Adrenal gland (tissue), 12 donors: ENCODE data around the gene SLC29A1. TPM values are rescaled to one million over a fixed set of nuclear protein-coding genes. Genes with fewer than 3 reads are reported as not detected.

Experiments
- DNase-seq, 7 donors: peaks; one replicate each; pipeline ENCODE4 v3.0.0-alpha.2; 2019 to 2020
- H3K27ac ChIP-seq, 5 donors: fragments of 200-600 bp; sonication (generic) in 4 of 5; 1 replicate in 3 of 5; 2 replicates in 2 of 5; pipeline versions ENCODE4 v1.5.1 to v1.8.0; 2016 to 2020; ENCODE audit warnings: mild to moderate bottlenecking in 1 of 5
- H3K27me3 ChIP-seq: fragments of 200-600 bp; 2 replicates; pipeline ENCODE4 v1.8.0; 2021
- H3K36me3 ChIP-seq, 2 donors: fragments of 200-600 bp; replicated peaks in 1 of 2; 1 replicate in 1 of 2; 2 replicates in 1 of 2; pipeline versions ENCODE4 v1.5.1 to v1.8.0; 2018 to 2022
- H3K4me1 ChIP-seq, 2 donors: fragments of 200-600 bp; replicated peaks in 1 of 2; 1 replicate in 1 of 2; 2 replicates in 1 of 2; pipeline versions ENCODE4 v1.5.1 to v1.8.0; 2018 to 2021
- H3K4me3 ChIP-seq, 4 donors: fragments of 200-600 bp; sonication (generic) in 3 of 4; one replicate each; pipeline ENCODE4 v1.5.1; 2016 to 2018
- H3K9me3 ChIP-seq, 3 donors: fragments of 200-600 bp; sonication (generic) in 1 of 3; replicated peaks in 1 of 3; 1 replicate in 2 of 3; 2 replicates in 1 of 3; pipeline versions ENCODE4 v1.5.1 to v1.8.0; 2016 to 2021
- CTCF ChIP-seq, 6 experiments: fragments of 450-650 bp in 4 of 6; fragments of 200-600 bp in 2 of 6; sonication (generic) in 1 of 6; IDR thresholded peaks; 1 replicate in 5 of 6; 2 replicates in 1 of 6; pipeline versions ENCODE4 v1.5.1 to v1.8.0; 2016 to 2021; ENCODE audit warnings: antibody characterized with exemption in 6 of 6, mild to moderate bottlenecking in 2 of 6, moderate library complexity in 1 of 6
- POLR2A ChIP-seq, 2 donors: fragments of 450-650 bp; IDR thresholded peaks; one replicate each; pipeline ENCODE4 v1.6.1; 2017; ENCODE audit warnings: antibody characterized with exemption in 2 of 2, mild to moderate bottlenecking in 2 of 2, moderate library complexity in 1 of 2
- WGBS, 4 donors: extraction: QIAGEN DNeasy Blood & Tissue Kit in 2 of 4; methylation state at CpG; one replicate each; pipeline versions ENCODE4 v1.1.5 to v1.1.7; 2013 to 2017; 5-methylcytosine and 5-hydroxymethylcytosine counted together
- intact Hi-C, 2 donors: fragments of 100-400 bp; cut with DNase I; formaldehyde crosslinking; loops; one replicate each; pipeline versions ENCODE4 v1.14.1 to v1.15.0; 2022 to 2023
- polyA plus RNA-seq, 3 donors: library from polyadenylated mRNA; stranded (reverse); fragments of 200-250 nt in 2 of 3; fragments of 350-450 nt in 1 of 3; fragmentation: Illumina TruSeq in 1 of 3; extraction: RNeasy Lipid Tissue Mini Kit (QIAGEN cat#74804) in 1 of 3; gene quantifications; one replicate each; pipeline ENCODE4 v1.2.3, GENCODE V29; 2013 to 2014
- total RNA-seq, 9 donors: library from RNA; depleted of rRNA in 4 of 9; stranded (reverse); fragments of >200 nt in 4 of 9; fragments of 120-200 nt in 1 of 9; fragmentation: NEBNext Ultra II Directional in 1 of 9; extraction: Animal tissue kit (Norgen Biotek cat#: 25700) in 1 of 9; gene quantifications; one replicate each; pipeline versions ENCODE4 v1.1.0 to v1.2.4, GENCODE V29; 2013 to 2023
- donor health status: healthy with polysubstance abuse.
- donor health status: Bipolar disorder and iron deficiency.
- donor health status: DM: yes; HTN: yes; CAD: no.
- donor health status: DM: no; HTN: no; CAD: no.
- donor health status: DM: no; HTN: no; CAD: no.
- donor health status: DM: yes; HTN: yes; CAD: no.

Gene SLC29A1
- total and polyA plus RNA-seq, 12 donors = 48.6 to 356 (median 134) TPM

GRCh38 chr6:44216677-44217331, 6.6 kb upstream of the SLC29A1 start, which contains the start of gene MYMX:
Gene MYMX (plus strand): TSS chr6:44216926. CDS start chr6:44217472, 546 bp downstream.
- Histone ChIP-seq H3K4me3 (no peak within 1 kb of the TSS), H3K27ac (peak within 1 kb of the TSS in 2 of 5 donors; percentile 90 to 91), H3K4me1 (peaks cover 13 to 43% of the 10 kb centered on the region in 2 donors), H3K27me3 (no peaks in the 10 kb centered on the region), H3K36me3 (no peaks in the 10 kb centered on the region), H3K9me3 (no peaks in the 10 kb centered on the region)
- DNase-seq = no peak
- 43 to 62% (median 61%) methylated on average over 6 to 7 of the region's 7 CpGs for WGBS, 4 donors
- TF ChIP-seq POLR2A (IDR thresholded peaks at IDR 0.05) (no peak), CTCF (IDR thresholded peaks at IDR 0.05) (no peak)
- intact Hi-C loops = loop anchor here in 1 of 2 donors (5.0 kb wide), 1 partner anchor 40 kb away; no protein-coding TSS in a partner anchor

- WGBS, 4 donors = 49 to 82% (median 67%) methylated on average over 12 to 16 of the region's 16 CpGs
- H3K27ac ChIP-seq = peak overlapping the region in 2 of 5 donors; percentile 90 to 91
- H3K9me3 ChIP-seq = no peaks in the 10 kb centered on the region
- TF ChIP-seq CTCF (IDR thresholded peaks at IDR 0.05) = no peak
- no peak for TF ChIP-seq POLR2A (IDR thresholded peaks at IDR 0.05)
- intact Hi-C loops = loop anchor here in 1 of 2 donors (5.0 kb wide), 1 partner anchor 40 kb away; no protein-coding TSS in a partner anchor
- H3K4me1 ChIP-seq = peaks cover 21 to 49% of the 10 kb centered on the region in 2 donors
- H3K27me3 ChIP-seq = no peaks in the 10 kb centered on the region
- DNase-seq = peak in 1 of 7 donors; percentile 73
- H3K36me3 ChIP-seq = no peaks in the 10 kb centered on the region
- no peak overlapping the region for H3K4me3 ChIP-seq
Measured at GRCh38 chr6:44217332-44218143, 5.9 kb upstream of the SLC29A1 start.

- Histone ChIP-seq H3K27me3 (no peaks in the 10 kb centered on the region), H3K4me1 (peaks cover 37 to 63% of the 10 kb centered on the region in 2 donors), H3K9me3 (no peaks in the 10 kb centered on the region), H3K36me3 (no peaks in the 10 kb centered on the region), H3K27ac (peak overlapping the region; percentile 37 to 91 (median 89)), H3K4me3 (peak overlapping the region in 3 of 4 donors; percentile 18 to 82 (median 49))
- peak; percentile 79 to 91 (median 86) for DNase-seq
- intact Hi-C loops = loop anchor here in 1 of 2 donors (5.0 kb wide), 1 partner anchor 42 kb away; no protein-coding TSS in a partner anchor
- TF ChIP-seq POLR2A (IDR thresholded peaks at IDR 0.05) (peak; percentile 66 to 83), CTCF (IDR thresholded peaks at IDR 0.05) (no peak)
- WGBS, 4 donors = 0 to 3% (median 2%) methylated on average over 3 to 45 of the region's 45 CpGs
Measured at GRCh38 chr6:44219053-44219814, 4.2 kb upstream of the SLC29A1 start.
